Measurements from ENCODE around the gene SMIM17.
"Not testable (repeated sequence)": the region's sequence is repeated elsewhere in the genome, so short reads cannot be mapped to it uniquely, and the experiment has no call there.

GRCh38 chr19:56672610-56673009, 29.7 kb downstream of the SMIM17 start:
- not testable (repeated sequence) for TF ChIP-seq FOXP2 (optimal IDR thresholded peaks at IDR 0.05; ENCODE audit: control extremely low read depth, extremely low read length, insufficient read depth); EZH2 (IDR thresholded peaks at IDR 0.05)
